ENCODE measurements around the gene MB. TPM values are rescaled to one million over a fixed set of nuclear protein-coding genes. Genes with fewer than 3 reads are reported as not detected.

The MB gene
- total RNA-seq, 1 experiment from 2014 or later = 6.3 TPM

DNA sequence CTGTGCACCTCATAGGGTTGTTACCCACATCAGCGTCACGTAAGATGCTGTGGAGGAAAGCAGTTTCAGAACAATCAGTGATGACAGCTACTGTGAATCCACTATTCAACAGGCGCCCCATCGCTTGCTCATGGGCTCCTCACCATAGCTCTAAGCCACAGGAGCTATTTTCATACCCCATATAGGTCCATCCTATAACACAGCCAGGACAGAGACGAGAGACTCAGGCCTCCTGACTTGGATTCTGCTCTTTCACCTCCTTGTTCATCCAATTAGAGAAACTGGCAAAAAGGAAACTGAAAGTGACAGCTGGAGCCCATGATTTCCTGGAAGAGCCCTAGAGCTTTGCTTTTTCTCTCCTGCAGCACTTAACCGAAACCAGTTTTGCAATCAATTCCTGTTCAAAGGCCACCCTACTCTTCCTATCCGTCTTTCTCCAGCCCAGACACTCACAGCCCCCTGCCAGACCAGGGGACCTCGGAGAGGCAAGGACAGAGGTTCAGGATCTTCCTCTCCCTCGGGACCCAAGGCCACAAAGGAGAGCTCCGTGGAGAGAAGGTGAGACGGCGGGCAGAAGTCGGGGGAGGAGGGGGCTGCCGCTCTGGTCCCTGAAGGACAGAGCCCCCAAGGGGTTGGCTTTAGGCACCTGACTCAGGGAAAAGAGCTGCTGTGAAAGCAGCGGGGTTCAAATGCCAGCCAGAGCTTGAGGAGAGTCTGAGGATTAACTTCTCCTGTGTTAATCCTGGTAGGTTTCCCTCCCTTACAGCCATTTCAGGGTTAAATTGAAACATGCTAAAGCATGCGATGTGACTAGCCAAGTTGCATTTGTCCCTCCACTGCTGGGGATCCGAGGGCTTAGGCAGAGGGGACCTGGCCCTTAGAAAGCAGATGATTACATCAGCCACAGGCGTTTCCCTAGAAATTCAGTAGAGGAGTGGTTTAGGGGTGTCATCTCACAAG lies 31.2 kb upstream of the MB start, which contains the start of gene APOL6:
Gene APOL6, plus strand, starts transcription at position 381 of the 960 bp plus-strand sequence. CDS start 7,980 bp downstream, outside the sequence.
- no peaks in the 10 kb centered on the region for H3K36me3 ChIP-seq
- H3K27ac ChIP-seq = peak within 1 kb of the TSS; percentile 70
- DNase-seq = peak; percentile 33 to 68
- H3K4me3 ChIP-seq = peak within 1 kb of the TSS; percentile 63
- H3K27me3 ChIP-seq = no peaks in the 10 kb centered on the region
- peaks cover 14% of the 10 kb centered on the region for H3K4me1 ChIP-seq
- no peaks in the 10 kb centered on the region for H3K9me3 ChIP-seq (replicated peaks)

DNA sequence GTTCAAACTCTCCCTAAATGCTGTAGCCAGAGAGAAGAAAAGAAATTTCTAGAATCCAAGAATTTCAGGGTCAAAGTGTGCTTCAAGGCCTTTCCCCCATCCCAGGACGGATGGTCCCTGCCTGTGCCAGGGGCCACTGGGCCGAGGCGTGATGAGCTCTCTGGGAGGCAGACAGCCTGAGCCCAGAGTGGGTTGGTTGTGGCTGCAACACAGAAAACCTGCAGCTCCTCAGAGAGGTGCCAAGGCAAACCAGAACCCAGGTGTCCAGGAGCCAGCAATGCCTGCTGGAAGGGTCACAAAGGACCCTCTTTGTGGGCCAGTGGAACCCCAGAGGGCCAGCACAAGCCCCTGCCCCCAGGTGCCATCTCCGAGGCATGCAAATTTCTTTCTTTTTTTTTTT lies 28.5 kb upstream of the MB start:
- H3K4me1 ChIP-seq = peaks cover 14% of the 10 kb centered on the region
- H3K4me3 ChIP-seq = no peak overlapping the region
- H3K27ac ChIP-seq = no peak overlapping the region
- no peaks in the 10 kb centered on the region for H3K9me3 ChIP-seq (replicated peaks)
- no peaks in the 10 kb centered on the region for H3K36me3 ChIP-seq
- no peak for DNase-seq
- H3K27me3 ChIP-seq = no peaks in the 10 kb centered on the region

DNA sequence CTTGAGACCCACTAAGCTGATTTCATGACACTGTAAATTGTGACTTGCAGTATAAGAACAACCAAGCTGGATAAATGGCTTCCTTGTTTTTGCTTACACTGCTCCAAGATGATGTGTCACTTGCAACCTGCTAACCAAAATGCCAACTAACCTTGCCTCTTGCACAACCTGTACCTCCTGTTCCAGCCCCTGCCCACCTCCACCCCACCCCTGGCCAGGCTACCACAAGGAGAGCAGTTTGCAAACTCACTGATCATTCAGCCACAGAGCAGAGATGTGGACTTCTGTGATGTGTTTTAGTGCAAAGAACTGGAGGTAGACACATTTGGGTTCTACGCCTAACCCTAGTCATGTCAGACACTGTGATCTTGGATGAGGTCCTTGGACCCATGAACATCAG lies 26.9 kb upstream of the MB start:
- no peaks in the 10 kb centered on the region for H3K27me3 ChIP-seq
- H3K9me3 ChIP-seq (replicated peaks) = no peaks in the 10 kb centered on the region
- no peak for DNase-seq
- no peaks in the 10 kb centered on the region for H3K36me3 ChIP-seq
- no peak overlapping the region for H3K27ac ChIP-seq
- peaks cover 14% of the 10 kb centered on the region for H3K4me1 ChIP-seq
- H3K4me3 ChIP-seq = no peak overlapping the region

DNA sequence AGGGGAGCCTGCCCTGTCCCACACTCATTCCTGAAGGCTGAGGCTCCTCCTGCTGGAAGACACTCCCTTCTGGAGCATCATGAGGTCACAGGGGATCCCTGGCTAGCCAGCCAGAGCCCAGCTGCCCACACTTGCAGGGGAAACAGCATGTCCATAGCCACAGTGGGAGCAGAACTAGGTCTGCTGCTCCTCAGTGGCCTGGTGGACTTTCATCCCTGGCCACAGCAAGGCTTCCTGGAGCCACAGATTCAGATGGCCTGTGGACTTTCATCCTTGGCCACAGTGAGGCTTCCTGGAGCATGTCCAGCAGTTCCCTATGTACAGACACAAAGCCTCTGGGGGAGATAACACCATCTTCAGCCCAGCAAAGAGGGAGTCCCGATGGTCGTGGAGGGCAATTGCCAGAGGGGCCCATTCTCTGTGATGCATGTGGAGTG lies 25.2 kb upstream of the MB start:
- H3K9me3 ChIP-seq (replicated peaks) = no peaks in the 10 kb centered on the region
- no peak overlapping the region for H3K27ac ChIP-seq
- H3K36me3 ChIP-seq = no peaks in the 10 kb centered on the region
- DNase-seq = no peak
- H3K4me1 ChIP-seq = peaks cover 10% of the 10 kb centered on the region
- H3K4me3 ChIP-seq = no peak overlapping the region
- H3K27me3 ChIP-seq = no peaks in the 10 kb centered on the region

DNA sequence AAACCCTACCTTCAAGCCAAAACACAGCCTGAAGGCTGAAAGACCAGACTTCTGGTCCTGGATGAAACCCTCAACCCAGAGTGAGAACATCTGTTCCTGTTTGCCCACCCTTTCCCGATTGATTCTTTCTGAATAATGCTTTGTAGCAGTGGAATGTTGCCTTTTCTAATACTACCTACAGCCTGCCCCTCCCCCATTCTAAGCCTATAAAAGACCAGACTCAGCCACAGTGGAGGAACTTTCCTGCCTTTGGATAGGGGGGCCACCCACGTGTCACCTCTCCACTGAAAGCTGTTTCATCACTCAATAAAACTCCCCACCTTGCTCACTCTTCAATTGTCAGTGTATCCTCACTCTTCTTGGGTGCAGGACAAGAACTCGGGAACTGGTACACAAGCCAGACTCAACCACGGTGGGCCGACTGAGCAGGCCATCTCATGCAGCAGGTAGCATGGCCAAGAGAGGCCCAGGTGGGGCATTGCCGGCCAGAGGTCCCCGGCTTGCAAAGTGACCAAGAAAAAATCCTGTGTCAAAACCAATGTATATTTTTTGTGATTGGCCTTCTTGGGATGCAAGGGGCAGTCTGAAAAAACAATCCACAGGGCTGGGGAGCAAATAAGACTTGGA lies 24.5 kb upstream of the MB start:
- Histone ChIP-seq H3K4me1 (peaks cover 3% of the 10 kb centered on the region; the same call in 1 of the 2 replicates), H3K27me3 (no peaks in the 10 kb centered on the region), H3K36me3 (no peaks in the 10 kb centered on the region), H3K4me3 (no peak overlapping the region), H3K9me3 (replicated peaks) (no peaks in the 10 kb centered on the region), H3K27ac (no peak overlapping the region)
- no peak for DNase-seq

DNA sequence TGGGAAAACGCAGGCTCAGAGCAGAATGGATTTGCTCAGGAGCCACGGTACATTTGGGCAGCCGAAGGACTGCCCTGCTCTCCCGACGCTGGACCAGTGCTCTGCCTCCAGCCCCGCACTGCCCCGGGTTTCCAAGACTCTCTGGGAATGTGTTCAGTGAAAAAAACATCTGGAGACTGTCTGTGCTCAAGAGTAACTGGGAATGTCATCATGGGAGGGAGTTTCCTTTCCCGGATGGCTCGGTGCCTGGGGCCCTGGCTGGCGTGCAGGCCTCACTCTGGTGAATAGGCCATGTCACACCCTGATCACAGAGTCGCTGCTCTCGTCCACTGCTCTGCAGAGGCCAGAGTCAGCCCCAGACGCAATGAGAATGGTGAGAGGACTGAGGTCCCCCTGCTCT lies 21.3 kb upstream of the MB start:
- DNase-seq = no peak
- Histone ChIP-seq H3K27me3 (no peaks in the 10 kb centered on the region), H3K36me3 (no peaks in the 10 kb centered on the region), H3K9me3 (replicated peaks) (no peaks in the 10 kb centered on the region), H3K4me1 (peaks cover 5% of the 10 kb centered on the region; the same call in 1 of the 2 replicates), H3K4me3 (no peak overlapping the region), H3K27ac (no peak overlapping the region)

DNA sequence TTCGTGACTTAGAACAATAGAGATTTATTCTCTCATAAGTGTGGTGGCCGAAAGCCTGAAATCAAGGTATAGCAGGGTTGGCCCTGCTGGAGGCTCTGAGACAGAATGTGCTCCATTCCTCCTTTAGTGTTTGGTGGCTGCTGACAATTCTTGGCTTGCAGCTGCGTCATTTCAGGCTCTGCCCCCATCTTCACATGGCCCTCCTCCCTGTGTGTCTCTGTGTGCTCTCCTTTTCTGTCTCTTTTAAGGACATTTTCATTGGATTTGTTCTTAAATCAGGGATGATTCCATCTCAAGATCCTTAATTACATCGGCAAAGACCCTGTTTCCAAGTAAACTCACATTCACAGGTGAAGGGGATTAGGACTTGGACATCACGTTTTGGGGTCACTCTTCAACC lies 20.9 kb upstream of the MB start:
- no peak overlapping the region for H3K4me3 ChIP-seq
- H3K4me1 ChIP-seq = peaks cover 6% of the 10 kb centered on the region; the same call in 1 of the 2 replicates
- H3K27me3 ChIP-seq = no peaks in the 10 kb centered on the region
- no peaks in the 10 kb centered on the region for H3K9me3 ChIP-seq (replicated peaks)
- no peaks in the 10 kb centered on the region for H3K36me3 ChIP-seq
- no peak overlapping the region for H3K27ac ChIP-seq
- no peak for DNase-seq

DNA sequence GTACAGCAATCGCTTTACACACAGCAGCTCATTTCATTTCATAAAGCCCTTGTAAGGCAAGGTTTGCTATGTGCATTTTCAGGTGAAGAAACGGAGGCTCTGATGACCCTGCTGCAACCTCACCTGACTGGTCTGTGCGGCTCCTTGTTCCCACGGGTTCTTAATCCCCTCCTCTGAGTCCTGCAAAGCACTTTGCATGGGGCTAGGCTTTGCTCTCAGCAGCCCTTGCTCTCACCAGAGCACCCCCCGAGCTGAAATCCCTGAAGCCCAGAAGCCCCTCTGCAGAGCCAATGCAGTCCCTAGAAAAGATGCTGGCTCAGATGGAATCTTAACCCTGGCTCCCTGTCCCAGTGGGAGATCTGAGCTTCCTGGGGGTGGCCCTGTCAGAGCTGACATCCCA lies 20.1 kb upstream of the MB start:
- no peak for DNase-seq
- Histone ChIP-seq H3K9me3 (replicated peaks) (no peaks in the 10 kb centered on the region), H3K27me3 (no peaks in the 10 kb centered on the region), H3K27ac (no peak overlapping the region), H3K4me3 (no peak overlapping the region), H3K36me3 (no peaks in the 10 kb centered on the region), H3K4me1 (peaks cover 6% of the 10 kb centered on the region; the same call in 1 of the 2 replicates)

DNA sequence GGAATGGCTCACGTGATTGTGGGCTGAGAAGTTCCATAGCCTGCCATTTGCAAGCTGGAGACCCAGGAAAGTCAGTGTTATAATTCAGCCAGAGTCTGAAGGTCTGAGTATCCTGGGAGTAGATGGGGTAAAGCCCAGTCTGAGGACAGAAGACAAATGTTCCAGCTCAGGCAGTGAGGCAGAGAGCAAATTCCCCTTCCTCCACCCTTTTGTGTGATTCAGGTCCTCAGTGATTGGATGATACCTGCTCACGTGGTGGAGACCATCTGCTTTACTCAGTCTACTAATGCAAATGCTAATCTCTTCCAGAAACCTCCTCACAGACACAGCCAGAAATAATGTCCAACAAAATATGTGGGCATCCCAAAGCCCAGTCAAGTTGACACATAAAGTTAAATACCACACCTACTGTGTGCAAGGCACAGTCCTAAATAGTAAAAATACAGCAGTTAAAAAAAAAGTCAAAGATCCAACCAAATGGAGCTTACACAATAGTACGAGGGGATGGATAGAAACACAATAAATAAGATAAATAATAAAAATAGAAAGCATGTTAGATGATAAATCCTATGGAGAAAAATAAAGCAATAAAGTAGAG lies 17.9 kb upstream of the MB start:
- no peaks in the 10 kb centered on the region for H3K36me3 ChIP-seq
- peak in 1 of 2 experiments; percentile 48 for DNase-seq

DNA sequence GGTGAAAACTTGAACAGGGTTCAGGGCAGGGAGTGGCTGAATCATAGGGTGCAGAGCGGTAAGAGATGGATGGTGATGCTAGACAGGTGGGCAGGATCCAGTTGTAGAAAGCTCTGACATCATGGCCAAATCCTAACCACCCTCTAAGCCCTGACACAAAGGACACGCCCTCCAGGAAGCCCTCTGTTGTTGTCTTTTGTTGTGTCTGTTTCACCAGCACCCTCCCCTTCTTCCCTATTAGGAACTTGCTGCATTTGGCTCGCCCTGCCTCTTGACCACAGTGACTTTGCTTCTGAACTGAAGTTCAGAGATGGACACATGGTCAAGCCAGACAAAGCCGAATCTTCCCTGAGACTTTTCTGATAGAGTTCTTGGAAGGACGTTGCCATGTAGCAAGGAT lies 16.9 kb upstream of the MB start:
- DNase-seq = peak in 1 of 2 experiments; percentile 40
- H3K27ac ChIP-seq = no peak overlapping the region

More for the DNA sequence above, 17.9 kb upstream of the MB start:
- H3K4me3 ChIP-seq = no peak overlapping the region
- no peaks in the 10 kb centered on the region for H3K9me3 ChIP-seq (replicated peaks)
- no peak overlapping the region for H3K27ac ChIP-seq
- H3K4me1 ChIP-seq = peaks cover 6% of the 10 kb centered on the region; the same call in 1 of the 2 replicates
- no peaks in the 10 kb centered on the region for H3K27me3 ChIP-seq

DNA sequence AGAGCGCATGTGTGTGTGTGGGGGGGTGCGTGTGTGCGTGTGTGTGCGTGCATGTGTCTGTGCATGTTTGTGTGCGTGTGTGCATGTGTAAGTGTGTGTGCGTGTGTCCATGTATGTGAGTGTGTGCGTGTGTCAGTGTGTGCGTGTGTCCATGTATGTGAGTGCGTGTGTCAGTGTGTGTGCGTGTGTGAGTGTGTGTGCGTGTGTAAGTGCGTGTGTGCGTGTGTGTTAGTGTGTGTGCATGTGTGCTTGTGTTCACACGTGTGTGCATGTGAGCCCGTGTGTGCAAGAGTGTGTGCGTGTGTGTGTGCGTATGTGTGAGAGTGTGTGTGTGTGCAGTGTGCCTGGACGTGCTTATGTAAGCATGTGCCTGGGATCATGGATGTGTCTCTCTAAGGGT lies 16.4 kb upstream of the MB start:
- no peak for DNase-seq
- H3K27me3 ChIP-seq = no peaks in the 10 kb centered on the region
- no peak overlapping the region for H3K4me3 ChIP-seq
- peaks cover 4% of the 10 kb centered on the region; the same call in 1 of the 2 replicates for H3K9me3 ChIP-seq (replicated peaks)
- peaks cover 14% of the 10 kb centered on the region for H3K4me1 ChIP-seq
- H3K27ac ChIP-seq = no peak overlapping the region
- no peaks in the 10 kb centered on the region for H3K36me3 ChIP-seq

More for the DNA sequence above, 16.9 kb upstream of the MB start:
- Histone ChIP-seq H3K4me3 (no peak overlapping the region), H3K9me3 (replicated peaks) (no peaks in the 10 kb centered on the region), H3K36me3 (no peaks in the 10 kb centered on the region), H3K4me1 (peaks cover 14% of the 10 kb centered on the region), H3K27me3 (no peaks in the 10 kb centered on the region)

DNA sequence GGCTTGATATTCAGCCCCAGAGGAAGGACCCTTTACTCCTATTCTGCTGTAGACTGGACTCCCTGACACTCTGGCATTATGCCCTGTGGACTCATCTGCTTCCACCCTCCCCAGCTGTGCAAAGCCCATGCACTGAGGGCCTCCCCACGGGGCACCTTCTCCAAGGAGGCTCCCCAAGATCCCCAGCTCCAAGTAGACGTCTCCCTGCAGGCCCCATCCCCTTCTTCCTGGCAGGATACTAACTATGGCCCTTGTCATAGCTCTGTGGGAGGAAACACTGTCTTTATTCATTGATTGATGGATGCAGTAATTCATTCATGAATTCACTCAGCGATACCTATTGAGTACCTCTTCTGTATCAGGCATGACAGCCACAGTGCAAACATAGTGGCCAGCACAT lies 15.8 kb upstream of the MB start:
- H3K9me3 ChIP-seq (replicated peaks) = peaks cover 4% of the 10 kb centered on the region; the same call in 1 of the 2 replicates
- no peak overlapping the region for H3K4me3 ChIP-seq
- no peaks in the 10 kb centered on the region for H3K27me3 ChIP-seq
- H3K27ac ChIP-seq = no peak overlapping the region
- DNase-seq = no peak
- peaks cover 14% of the 10 kb centered on the region for H3K4me1 ChIP-seq
- no peaks in the 10 kb centered on the region for H3K36me3 ChIP-seq

DNA sequence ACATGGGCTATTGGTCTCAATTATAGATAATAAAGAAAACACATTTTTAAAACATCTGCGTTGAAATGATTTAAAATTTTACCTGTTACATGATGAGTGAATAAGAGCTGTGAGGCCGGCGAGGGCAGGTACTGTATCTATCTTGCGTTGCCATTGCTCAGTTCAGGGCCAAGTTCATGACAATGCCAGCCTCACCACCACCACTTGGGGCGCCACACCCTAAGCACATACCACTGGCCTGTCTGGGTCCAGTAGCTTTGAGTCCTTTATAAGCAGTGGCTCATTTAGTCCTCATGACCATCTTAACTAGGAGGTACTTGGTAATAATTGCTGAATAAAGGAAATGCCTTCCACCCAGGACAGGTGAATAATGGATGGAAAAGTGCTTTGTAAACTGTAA lies 14.5 kb upstream of the MB start:
- peak; percentile 36 to 60 for DNase-seq
- H3K27ac ChIP-seq = no peak overlapping the region

DNA sequence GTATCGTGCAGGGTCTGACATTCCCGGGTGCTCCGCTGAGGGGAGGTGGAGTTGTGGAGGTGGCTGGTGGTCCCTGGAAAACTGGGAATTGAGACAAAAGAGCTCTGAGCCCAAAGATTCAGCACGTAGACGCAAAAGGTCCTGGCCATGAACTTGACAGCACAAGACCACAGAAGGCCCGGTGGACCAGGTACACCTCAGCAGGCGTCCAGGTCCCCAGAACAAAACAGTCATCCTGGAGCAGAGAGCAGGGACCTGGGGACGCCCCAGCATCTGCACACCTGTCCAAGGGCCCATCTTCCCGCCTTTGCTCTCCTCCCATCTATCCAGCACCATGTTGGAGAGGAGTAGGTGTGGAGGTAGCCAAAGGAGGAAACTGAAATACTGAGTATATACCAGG lies 13.8 kb upstream of the MB start:
- H3K4me3 ChIP-seq = no peak overlapping the region
- no peaks in the 10 kb centered on the region for H3K36me3 ChIP-seq
- H3K9me3 ChIP-seq (replicated peaks) = peaks cover 4% of the 10 kb centered on the region; the same call in 1 of the 2 replicates
- DNase-seq = no peak
- peaks cover 14% of the 10 kb centered on the region for H3K4me1 ChIP-seq
- H3K27ac ChIP-seq = no peak overlapping the region
- no peaks in the 10 kb centered on the region for H3K27me3 ChIP-seq

More for the DNA sequence above, 14.5 kb upstream of the MB start:
- Histone ChIP-seq H3K4me3 (no peak overlapping the region), H3K36me3 (no peaks in the 10 kb centered on the region), H3K9me3 (replicated peaks) (peaks cover 4% of the 10 kb centered on the region; the same call in 1 of the 2 replicates), H3K27me3 (no peaks in the 10 kb centered on the region), H3K4me1 (peaks cover 14% of the 10 kb centered on the region)

DNA sequence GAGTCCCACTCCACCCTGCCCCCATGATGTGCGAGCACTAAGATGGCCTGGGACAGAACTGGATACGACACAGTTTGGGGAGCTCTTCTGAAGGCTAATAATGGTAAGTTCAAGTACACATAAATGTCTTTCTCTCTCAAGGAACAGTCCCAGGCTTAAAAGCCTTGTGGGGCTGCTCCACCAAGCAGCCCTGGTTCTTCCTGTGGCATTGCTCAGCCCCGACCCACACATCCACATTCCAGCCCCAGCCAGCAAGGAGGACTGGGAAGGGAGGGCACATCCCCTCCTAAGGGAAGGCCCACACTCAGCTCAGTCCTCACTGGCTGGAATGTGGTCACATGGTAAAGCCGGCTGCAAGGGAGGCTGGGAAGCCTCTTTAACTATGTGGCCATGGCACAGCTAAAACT lies 13.3 kb upstream of the MB start:
- peak; percentile 29 to 41 for DNase-seq
- H3K27ac ChIP-seq = no peak overlapping the region

More for the DNA sequence above, 13.3 kb upstream of the MB start:
- H3K4me1 ChIP-seq = peaks cover 14% of the 10 kb centered on the region
- no peak overlapping the region for H3K4me3 ChIP-seq
- H3K36me3 ChIP-seq = no peaks in the 10 kb centered on the region
- H3K9me3 ChIP-seq (replicated peaks) = peaks cover 4% of the 10 kb centered on the region; the same call in 1 of the 2 replicates
- H3K27me3 ChIP-seq = no peaks in the 10 kb centered on the region
